WTC11 (cell line): ENCODE measurements around the gene IL36A. TPM values are rescaled to one million over a fixed set of nuclear protein-coding genes. Genes with fewer than 3 reads are reported as not detected.

Experiments
- ATAC-seq: fragments of 200-7000 bp; cut with Tn5 transposase; 2 replicates; pipeline ENCODE4 v1.10.0; 2021; ENCODE audit warnings: mild to moderate bottlenecking, moderate library complexity
- CTCF ChIA-PET: fragments of 300-600 bp; sonication (Branson Sonifier 250); formaldehyde crosslinking; loops from one replicate; lab custom pipeline; 2021; ENCODE audit warnings: antibody characterized with exemption; lab: Charles Lee
- POLR2A ChIA-PET: fragments of 350-600 bp; sonication (Branson Sonifier 250); formaldehyde crosslinking; loops from one replicate; lab custom pipeline; 2021; ENCODE audit warnings: antibody characterized with exemption; lab: Charles Lee
- DNase-seq: peaks from one replicate; pipeline ENCODE4 v3.0.0; 2021; ENCODE audit warnings: low spot score
- H3K27ac Mint-ChIP-seq: 2 replicates; pipeline ENCODE4 v1.8.0; 2021; ENCODE audit warnings: mixed read lengths
- H3K27me3 Mint-ChIP-seq: 2 replicates; pipeline ENCODE4 v1.8.0; 2021; ENCODE audit warnings: low read depth, mild to moderate bottlenecking, moderate library complexity, mixed read lengths
- H3K36me3 Mint-ChIP-seq: 2 replicates; pipeline ENCODE4 v1.8.0; 2021; ENCODE audit warnings: mixed read lengths
- H3K4me1 Mint-ChIP-seq: 2 replicates; pipeline ENCODE4 v1.8.0; 2022; ENCODE audit warnings: mixed read lengths
- H3K4me3 Mint-ChIP-seq: 2 replicates; pipeline ENCODE4 v1.8.0; 2021; ENCODE audit warnings: mild to moderate bottlenecking, moderate library complexity, mixed read lengths
- H3K9me3 Mint-ChIP-seq: 2 replicates; pipeline ENCODE4 v1.8.0; 2021; ENCODE audit warnings: mixed read lengths
- EMX1 ChIP-seq: fragments of 250-450 bp; sonication (Bioruptor Pico); IDR thresholded peaks from 2 replicates; pipeline ENCODE4 v1.8.0; 2021; ENCODE audit warnings: mild to moderate bottlenecking
- FOXP1 ChIP-seq: sonication (generic); formaldehyde crosslinking; IDR thresholded peaks from 2 replicates; pipeline ENCODE4 v1.8.0; 2022; ENCODE audit warnings: missing genetic modification reagents, mild to moderate bottlenecking, moderate library complexity, borderline replicate concordance
- IRF2 ChIP-seq: sonication (generic); formaldehyde crosslinking; IDR thresholded peaks from 2 replicates; pipeline ENCODE4 v1.8.0; 2022; ENCODE audit warnings: low read depth, missing genetic modification reagents, borderline replicate concordance
- JAZF1 ChIP-seq: fragments of 250-450 bp; sonication (Bioruptor Pico); IDR thresholded peaks from 2 replicates; pipeline ENCODE4 v1.9.0; 2021; ENCODE audit warnings: moderate library complexity, mild to moderate bottlenecking, inconsistent platforms
- NFE2L1 ChIP-seq: sonication (generic); formaldehyde crosslinking; IDR thresholded peaks from 2 replicates; pipeline ENCODE4 v1.8.1; 2023; ENCODE audit warnings: missing genetic modification reagents
- NR3C1 ChIP-seq: sonication (generic); formaldehyde crosslinking; conservative IDR thresholded peaks from 2 replicates; pipeline ENCODE4 v1.8.1; 2023; ENCODE audit warnings: low read depth, mild to moderate bottlenecking, missing genetic modification reagents
- PRRX2 ChIP-seq: fragments of 250-450 bp; sonication (Bioruptor Pico); IDR thresholded peaks from 2 replicates; pipeline ENCODE4 v1.8.0; 2021; ENCODE audit warnings: mild to moderate bottlenecking
- RELA ChIP-seq: sonication (generic); formaldehyde crosslinking; IDR thresholded peaks from 2 replicates; pipeline ENCODE4 v1.8.1; 2022; ENCODE audit warnings: missing genetic modification reagents, mild to moderate bottlenecking, borderline replicate concordance
- total RNA-seq: library from RNA; stranded (reverse); gene quantifications from 3 replicates; pipeline ENCODE4 v1.2.3, GENCODE V29; 2021
- TF ChIP-seq, protein P1 (sequence below): sonication (generic); formaldehyde crosslinking; IDR thresholded peaks from 2 replicates; pipeline ENCODE4 v1.8.1; 2023; ENCODE audit warnings: mild to moderate bottlenecking, missing genetic modification reagents, moderate library complexity
- TF ChIP-seq, protein P2 (sequence below): sonication (generic); formaldehyde crosslinking; IDR thresholded peaks from 2 replicates; pipeline ENCODE4 v1.8.1; 2022; ENCODE audit warnings: low read depth, mild to moderate bottlenecking, moderate library complexity, missing genetic modification reagents, borderline replicate concordance
- TF ChIP-seq, protein P3 (sequence below): sonication (generic); formaldehyde crosslinking; IDR thresholded peaks from 2 replicates; pipeline ENCODE4 v1.8.0; 2022; ENCODE audit warnings: missing genetic modification reagents
- TF ChIP-seq, protein P4 (sequence below): sonication (generic); formaldehyde crosslinking; conservative IDR thresholded peaks from 2 replicates; pipeline ENCODE4 v1.8.1; 2023; ENCODE audit warnings: mild to moderate bottlenecking, low read depth, missing genetic modification reagents, moderate library complexity
- TF ChIP-seq, protein P5 (sequence below): fragments of 250-450 bp; sonication (Bioruptor Pico); IDR thresholded peaks from 2 replicates; pipeline ENCODE4 v1.9.0; 2021; ENCODE audit warnings: mild to moderate bottlenecking

IL36A gene
- total RNA-seq, 1 experiment from 2014 or later: not detected

DNA sequence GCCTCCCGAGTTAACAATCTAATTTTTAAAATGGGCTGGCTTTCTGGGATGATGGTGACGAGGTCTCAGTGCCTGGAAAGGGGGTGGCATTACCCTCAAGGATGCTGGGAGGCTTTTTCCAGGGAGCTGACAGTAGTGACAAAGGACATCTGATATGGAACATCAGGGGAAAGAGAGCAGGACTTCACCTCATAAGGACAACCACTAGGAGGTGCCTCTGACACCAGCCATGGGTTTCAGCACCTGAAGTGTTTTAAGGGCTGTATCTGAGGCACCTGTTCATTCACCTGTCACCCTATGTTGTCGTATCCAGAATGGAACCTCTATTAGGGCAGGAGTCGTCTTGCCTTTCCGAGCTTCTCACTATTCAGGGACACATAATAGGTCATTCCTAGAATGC lies 36.6 kb downstream of the IL36A start (continued):
- TF ChIP-seq, protein P1, sequence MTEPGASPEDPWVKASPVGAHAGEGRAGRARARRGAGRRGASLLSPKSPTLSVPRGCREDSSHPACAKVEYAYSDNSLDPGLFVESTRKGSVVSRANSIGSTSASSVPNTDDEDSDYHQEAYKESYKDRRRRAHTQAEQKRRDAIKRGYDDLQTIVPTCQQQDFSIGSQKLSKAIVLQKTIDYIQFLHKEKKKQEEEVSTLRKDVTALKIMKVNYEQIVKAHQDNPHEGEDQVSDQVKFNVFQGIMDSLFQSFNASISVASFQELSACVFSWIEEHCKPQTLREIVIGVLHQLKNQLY: no peak

DNA sequence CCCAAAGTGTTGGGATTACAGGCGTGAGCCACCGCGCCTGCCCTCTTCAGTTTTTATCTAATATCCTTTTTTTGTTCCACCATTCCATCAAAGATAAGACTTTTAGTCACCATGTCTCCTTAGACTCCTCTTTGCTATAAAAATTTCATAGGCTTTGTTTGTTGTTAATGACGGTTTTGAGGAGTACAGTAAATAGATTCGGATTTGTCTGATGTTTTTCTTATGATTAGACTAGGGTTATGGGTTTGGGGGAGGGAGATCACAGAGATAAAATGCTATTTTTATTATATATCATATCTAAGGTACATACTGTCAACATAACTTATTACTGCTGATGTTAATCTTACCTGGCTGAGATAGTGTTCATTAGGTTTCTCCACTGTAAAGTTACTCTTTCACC lies 41.2 kb downstream of the IL36A start:
- TF ChIP-seq PRRX2 (CRISPR knock-in tag): no peak
- peaks cover 32% of the 10 kb centered on the region for H3K9me3 Mint-ChIP-seq
- no peak overlapping the region for H3K4me3 Mint-ChIP-seq

DNA sequence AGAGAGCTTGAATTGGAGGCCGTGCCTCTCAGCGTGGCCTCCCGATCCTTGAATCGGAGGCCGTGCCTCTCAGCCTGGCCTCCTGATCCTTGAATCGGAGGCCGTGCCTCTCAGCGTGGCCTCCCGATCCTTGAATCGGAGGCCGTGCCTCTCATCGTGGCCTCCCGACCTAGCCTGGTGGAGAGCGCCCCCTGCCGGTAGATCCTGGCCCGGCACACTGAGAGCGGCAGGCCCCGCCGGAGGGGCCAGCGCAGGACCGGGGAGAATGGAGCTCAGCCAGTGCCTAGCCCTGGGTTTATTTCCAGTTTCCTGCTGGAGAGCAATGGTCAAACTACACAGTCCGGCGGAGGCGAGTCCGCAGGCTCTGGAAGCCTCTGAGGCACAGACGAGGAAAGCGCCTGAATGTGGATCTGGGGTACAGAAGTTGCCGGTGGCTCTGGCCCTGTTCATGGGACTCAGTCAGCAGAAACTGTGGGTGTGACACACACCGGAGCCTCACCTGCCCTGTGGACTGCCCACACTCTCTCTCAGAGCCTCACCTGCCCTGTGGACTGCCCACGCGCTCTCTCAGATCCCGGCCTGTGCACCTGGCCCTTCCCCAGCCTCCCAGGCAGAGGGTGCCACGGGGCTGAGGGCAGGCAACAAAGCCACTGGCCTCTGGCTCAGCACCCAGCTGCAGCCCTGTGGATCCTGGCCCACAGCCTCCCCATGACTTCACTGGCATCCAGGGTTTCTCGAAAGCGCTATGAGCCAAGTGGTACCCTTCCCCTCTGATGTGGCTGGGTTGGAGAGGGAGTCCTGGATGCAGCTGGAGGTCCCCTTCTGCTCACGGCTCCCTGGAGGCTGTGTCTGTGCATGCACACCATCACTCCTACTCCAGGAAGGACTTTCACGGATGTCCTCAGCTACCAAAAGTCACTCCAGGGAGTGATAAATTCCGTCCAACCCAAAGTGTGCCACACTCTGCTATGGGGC lies 45.9 kb downstream of the IL36A start:
- peaks cover 34% of the 10 kb centered on the region for H3K36me3 Mint-ChIP-seq
- H3K27me3 Mint-ChIP-seq: peaks cover 46% of the 10 kb centered on the region
- H3K9me3 Mint-ChIP-seq: peaks cover 69% of the 10 kb centered on the region
- no peak for ATAC-seq
- CTCF ChIA-PET: no interaction called here
- DNase-seq: no peak
- H3K4me3 Mint-ChIP-seq: no peak overlapping the region
- TF ChIP-seq, protein P2, sequence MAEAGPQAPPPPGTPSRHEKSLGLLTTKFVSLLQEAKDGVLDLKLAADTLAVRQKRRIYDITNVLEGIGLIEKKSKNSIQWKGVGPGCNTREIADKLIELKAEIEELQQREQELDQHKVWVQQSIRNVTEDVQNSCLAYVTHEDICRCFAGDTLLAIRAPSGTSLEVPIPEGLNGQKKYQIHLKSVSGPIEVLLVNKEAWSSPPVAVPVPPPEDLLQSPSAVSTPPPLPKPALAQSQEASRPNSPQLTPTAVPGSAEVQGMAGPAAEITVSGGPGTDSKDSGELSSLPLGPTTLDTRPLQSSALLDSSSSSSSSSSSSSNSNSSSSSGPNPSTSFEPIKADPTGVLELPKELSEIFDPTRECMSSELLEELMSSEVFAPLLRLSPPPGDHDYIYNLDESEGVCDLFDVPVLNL: no peak
- TF ChIP-seq, protein P3, sequence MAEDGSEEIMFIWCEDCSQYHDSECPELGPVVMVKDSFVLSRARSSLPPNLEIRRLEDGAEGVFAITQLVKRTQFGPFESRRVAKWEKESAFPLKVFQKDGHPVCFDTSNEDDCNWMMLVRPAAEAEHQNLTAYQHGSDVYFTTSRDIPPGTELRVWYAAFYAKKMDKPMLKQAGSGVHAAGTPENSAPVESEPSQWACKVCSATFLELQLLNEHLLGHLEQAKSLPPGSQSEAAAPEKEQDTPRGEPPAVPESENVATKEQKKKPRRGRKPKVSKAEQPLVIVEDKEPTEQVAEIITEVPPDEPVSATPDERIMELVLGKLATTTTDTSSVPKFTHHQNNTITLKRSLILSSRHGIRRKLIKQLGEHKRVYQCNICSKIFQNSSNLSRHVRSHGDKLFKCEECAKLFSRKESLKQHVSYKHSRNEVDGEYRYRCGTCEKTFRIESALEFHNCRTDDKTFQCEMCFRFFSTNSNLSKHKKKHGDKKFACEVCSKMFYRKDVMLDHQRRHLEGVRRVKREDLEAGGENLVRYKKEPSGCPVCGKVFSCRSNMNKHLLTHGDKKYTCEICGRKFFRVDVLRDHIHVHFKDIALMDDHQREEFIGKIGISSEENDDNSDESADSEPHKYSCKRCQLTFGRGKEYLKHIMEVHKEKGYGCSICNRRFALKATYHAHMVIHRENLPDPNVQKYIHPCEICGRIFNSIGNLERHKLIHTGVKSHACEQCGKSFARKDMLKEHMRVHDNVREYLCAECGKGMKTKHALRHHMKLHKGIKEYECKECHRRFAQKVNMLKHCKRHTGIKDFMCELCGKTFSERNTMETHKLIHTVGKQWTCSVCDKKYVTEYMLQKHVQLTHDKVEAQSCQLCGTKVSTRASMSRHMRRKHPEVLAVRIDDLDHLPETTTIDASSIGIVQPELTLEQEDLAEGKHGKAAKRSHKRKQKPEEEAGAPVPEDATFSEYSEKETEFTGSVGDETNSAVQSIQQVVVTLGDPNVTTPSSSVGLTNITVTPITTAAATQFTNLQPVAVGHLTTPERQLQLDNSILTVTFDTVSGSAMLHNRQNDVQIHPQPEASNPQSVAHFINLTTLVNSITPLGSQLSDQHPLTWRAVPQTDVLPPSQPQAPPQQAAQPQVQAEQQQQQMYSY (CRISPR knock-in tag): no peak
- no peak for TF ChIP-seq NFE2L1 (CRISPR knock-in tag)
- POLR2A ChIA-PET: interaction anchor here (0.7 kb wide), 1 partner anchor 180 kb away, joined by 3 read pairs; no protein-coding TSS in a partner anchor
- H3K27ac Mint-ChIP-seq: no peak overlapping the region
- H3K4me1 Mint-ChIP-seq: no peaks in the 10 kb centered on the region

More for the DNA sequence above, 41.2 kb downstream of the IL36A start:
- DNase-seq (no peak), ATAC-seq (no peak)
- Mint-ChIP-seq H3K36me3 (peaks cover 4% of the 10 kb centered on the region), H3K27ac (no peak overlapping the region), H3K27me3 (peaks cover 6% of the 10 kb centered on the region), H3K4me1 (no peaks in the 10 kb centered on the region)
- POLR2A ChIA-PET: no interaction called here
- CTCF ChIA-PET: interaction anchor here (0.6 kb wide), 1 partner anchor 105 kb away, joined by 4 read pairs; no protein-coding TSS in a partner anchor

DNA sequence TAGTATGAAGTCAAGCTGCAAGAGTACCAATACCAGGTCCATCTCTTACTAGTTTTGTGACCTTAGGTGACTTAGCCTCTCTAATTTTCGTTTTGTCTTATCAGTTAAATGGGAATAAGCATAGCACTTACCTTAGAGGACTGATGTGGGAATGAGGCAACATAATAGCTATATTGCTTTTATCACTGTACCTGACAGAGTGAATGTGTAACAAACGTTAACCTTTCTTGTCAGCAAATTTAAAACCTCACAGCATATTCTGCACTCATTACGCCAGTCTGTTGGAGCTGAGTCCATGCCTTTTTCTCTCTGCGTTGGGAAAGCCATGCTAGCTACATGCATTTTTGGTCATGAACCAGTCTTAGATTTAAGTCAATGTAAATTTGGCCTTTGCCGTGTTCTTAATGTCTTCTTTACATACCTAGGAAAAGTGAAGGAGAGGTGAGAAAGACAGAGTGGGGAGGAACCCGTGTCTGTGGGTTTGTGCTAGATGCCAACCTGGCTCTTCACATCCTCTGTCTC lies 47.2 kb downstream of the IL36A start, which contains the start of gene IL36B:
Gene IL36B, minus strand, starts transcription at position 472 of the 522 bp plus-strand sequence.
- ChIA-PET CTCF (no interaction called here), POLR2A (no interaction called here)
- H3K36me3 Mint-ChIP-seq: peaks cover 36% of the 10 kb centered on the region
- no peak within 1 kb of the TSS for H3K27ac Mint-ChIP-seq
- H3K9me3 Mint-ChIP-seq: peaks cover 73% of the 10 kb centered on the region
- H3K4me3 Mint-ChIP-seq: no peak within 1 kb of the TSS
- H3K4me1 Mint-ChIP-seq: no peaks in the 10 kb centered on the region
- no peak for ATAC-seq
- DNase-seq: no peak
- H3K27me3 Mint-ChIP-seq: peaks cover 47% of the 10 kb centered on the region
- TF ChIP-seq, protein P2: no peak
- no peak for TF ChIP-seq JAZF1 (CRISPR knock-in tag)
- no peak for TF ChIP-seq RELA (CRISPR knock-in tag)
- TF ChIP-seq FOXP1 (CRISPR knock-in tag): no peak
- no peak for TF ChIP-seq NR3C1
- TF ChIP-seq, protein P4, sequence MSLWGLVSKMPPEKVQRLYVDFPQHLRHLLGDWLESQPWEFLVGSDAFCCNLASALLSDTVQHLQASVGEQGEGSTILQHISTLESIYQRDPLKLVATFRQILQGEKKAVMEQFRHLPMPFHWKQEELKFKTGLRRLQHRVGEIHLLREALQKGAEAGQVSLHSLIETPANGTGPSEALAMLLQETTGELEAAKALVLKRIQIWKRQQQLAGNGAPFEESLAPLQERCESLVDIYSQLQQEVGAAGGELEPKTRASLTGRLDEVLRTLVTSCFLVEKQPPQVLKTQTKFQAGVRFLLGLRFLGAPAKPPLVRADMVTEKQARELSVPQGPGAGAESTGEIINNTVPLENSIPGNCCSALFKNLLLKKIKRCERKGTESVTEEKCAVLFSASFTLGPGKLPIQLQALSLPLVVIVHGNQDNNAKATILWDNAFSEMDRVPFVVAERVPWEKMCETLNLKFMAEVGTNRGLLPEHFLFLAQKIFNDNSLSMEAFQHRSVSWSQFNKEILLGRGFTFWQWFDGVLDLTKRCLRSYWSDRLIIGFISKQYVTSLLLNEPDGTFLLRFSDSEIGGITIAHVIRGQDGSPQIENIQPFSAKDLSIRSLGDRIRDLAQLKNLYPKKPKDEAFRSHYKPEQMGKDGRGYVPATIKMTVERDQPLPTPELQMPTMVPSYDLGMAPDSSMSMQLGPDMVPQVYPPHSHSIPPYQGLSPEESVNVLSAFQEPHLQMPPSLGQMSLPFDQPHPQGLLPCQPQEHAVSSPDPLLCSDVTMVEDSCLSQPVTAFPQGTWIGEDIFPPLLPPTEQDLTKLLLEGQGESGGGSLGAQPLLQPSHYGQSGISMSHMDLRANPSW (CRISPR knock-in tag): no peak
- no peak for TF ChIP-seq EMX1 (CRISPR knock-in tag)
- TF ChIP-seq IRF2: no peak
- TF ChIP-seq, protein P5, sequence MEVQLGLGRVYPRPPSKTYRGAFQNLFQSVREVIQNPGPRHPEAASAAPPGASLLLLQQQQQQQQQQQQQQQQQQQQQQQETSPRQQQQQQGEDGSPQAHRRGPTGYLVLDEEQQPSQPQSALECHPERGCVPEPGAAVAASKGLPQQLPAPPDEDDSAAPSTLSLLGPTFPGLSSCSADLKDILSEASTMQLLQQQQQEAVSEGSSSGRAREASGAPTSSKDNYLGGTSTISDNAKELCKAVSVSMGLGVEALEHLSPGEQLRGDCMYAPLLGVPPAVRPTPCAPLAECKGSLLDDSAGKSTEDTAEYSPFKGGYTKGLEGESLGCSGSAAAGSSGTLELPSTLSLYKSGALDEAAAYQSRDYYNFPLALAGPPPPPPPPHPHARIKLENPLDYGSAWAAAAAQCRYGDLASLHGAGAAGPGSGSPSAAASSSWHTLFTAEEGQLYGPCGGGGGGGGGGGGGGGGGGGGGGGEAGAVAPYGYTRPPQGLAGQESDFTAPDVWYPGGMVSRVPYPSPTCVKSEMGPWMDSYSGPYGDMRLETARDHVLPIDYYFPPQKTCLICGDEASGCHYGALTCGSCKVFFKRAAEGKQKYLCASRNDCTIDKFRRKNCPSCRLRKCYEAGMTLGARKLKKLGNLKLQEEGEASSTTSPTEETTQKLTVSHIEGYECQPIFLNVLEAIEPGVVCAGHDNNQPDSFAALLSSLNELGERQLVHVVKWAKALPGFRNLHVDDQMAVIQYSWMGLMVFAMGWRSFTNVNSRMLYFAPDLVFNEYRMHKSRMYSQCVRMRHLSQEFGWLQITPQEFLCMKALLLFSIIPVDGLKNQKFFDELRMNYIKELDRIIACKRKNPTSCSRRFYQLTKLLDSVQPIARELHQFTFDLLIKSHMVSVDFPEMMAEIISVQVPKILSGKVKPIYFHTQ: no peak
